ENCODE data around the gene EPM2A. TPM values are rescaled to one million over a fixed set of nuclear protein-coding genes. Genes with fewer than 3 reads are reported as not detected.

Gene EPM2A
- total RNA-seq, 1 experiment from 2014 or later, result 11.8 TPM

GRCh38 chr6:145673504-145673903 is 61.8 kb downstream of the EPM2A start:
- CTCF ChIA-PET, result no interaction called here
- Histone ChIP-seq H3K27ac (ENCODE audit: low read depth, low read length, poor library complexity, severe bottlenecking) (no peak overlapping the region), H3K36me3 (ENCODE audit: insufficient read depth, low read length, poor library complexity, severe bottlenecking) (no peaks in the 10 kb centered on the region), H3K4me3 (ENCODE audit: low read depth, low read length, poor library complexity, severe bottlenecking) (no peak overlapping the region), H3K27me3 (replicated peaks; ENCODE audit: insufficient read depth, low read depth, low read length, poor library complexity) (no peaks in the 10 kb centered on the region), H3K9me3 (ENCODE audit: low read depth, low read length, poor library complexity, severe bottlenecking) (no peaks in the 10 kb centered on the region), H3K4me1 (ENCODE audit: insufficient read depth, low read length, poor library complexity, severe bottlenecking) (peaks cover 12% of the 10 kb centered on the region)
- BruUV-seq (replicated peaks), result no TSS peak
- intact Hi-C loops (cut with micrococcal nuclease; ENCODE audit: unreplicated experiment), result no loop called here
- POLR2A ChIA-PET (ENCODE audit: low non-redundant PET), result no interaction called here
- TF ChIP-seq CTCF (conservative IDR thresholded peaks at IDR 0.05; ENCODE audit: low read depth, low read length), result no peak
- TF ChIP-seq EZH2 (IDR thresholded peaks at IDR 0.05; ENCODE audit: borderline replicate concordance, low read depth, low read length, poor library complexity, severe bottlenecking), result no peak
- DNase-seq (ENCODE audit: low spot score), result no peak

- no TSS peak for BruUV-seq (replicated peaks)
- DNase-seq (ENCODE audit: low spot score), result no peak
- POLR2A ChIA-PET (ENCODE audit: low non-redundant PET), result no interaction called here
- TF ChIP-seq EZH2 (IDR thresholded peaks at IDR 0.05; ENCODE audit: borderline replicate concordance, low read depth, low read length, poor library complexity, severe bottlenecking) (no peak), CTCF (conservative IDR thresholded peaks at IDR 0.05; ENCODE audit: low read depth, low read length) (no peak)
- Histone ChIP-seq H3K27ac (ENCODE audit: low read depth, low read length, poor library complexity, severe bottlenecking) (no peak overlapping the region), H3K9me3 (ENCODE audit: low read depth, low read length, poor library complexity, severe bottlenecking) (no peaks in the 10 kb centered on the region), H3K27me3 (replicated peaks; ENCODE audit: insufficient read depth, low read depth, low read length, poor library complexity) (no peaks in the 10 kb centered on the region), H3K36me3 (ENCODE audit: insufficient read depth, low read length, poor library complexity, severe bottlenecking) (no peaks in the 10 kb centered on the region), H3K4me1 (ENCODE audit: insufficient read depth, low read length, poor library complexity, severe bottlenecking) (peaks cover 12% of the 10 kb centered on the region), H3K4me3 (ENCODE audit: low read depth, low read length, poor library complexity, severe bottlenecking) (no peak overlapping the region)
- CTCF ChIA-PET, result no interaction called here
- intact Hi-C loops (cut with micrococcal nuclease; ENCODE audit: unreplicated experiment), result no loop called here
These were observed 65.0 kb downstream of the EPM2A start for GRCh38 chr6:145670311-145670710.

GRCh38 chr6:145669627-145670034 is 65.7 kb downstream of the EPM2A start:
- intact Hi-C loops (cut with micrococcal nuclease; ENCODE audit: unreplicated experiment), result no loop called here
- CTCF ChIA-PET, result no interaction called here
- Histone ChIP-seq H3K4me3 (ENCODE audit: low read depth, low read length, poor library complexity, severe bottlenecking) (no peak overlapping the region), H3K36me3 (ENCODE audit: insufficient read depth, low read length, poor library complexity, severe bottlenecking) (no peaks in the 10 kb centered on the region), H3K9me3 (ENCODE audit: low read depth, low read length, poor library complexity, severe bottlenecking) (no peaks in the 10 kb centered on the region), H3K27ac (ENCODE audit: low read depth, low read length, poor library complexity, severe bottlenecking) (no peak overlapping the region), H3K4me1 (ENCODE audit: insufficient read depth, low read length, poor library complexity, severe bottlenecking) (peaks cover 12% of the 10 kb centered on the region), H3K27me3 (replicated peaks; ENCODE audit: insufficient read depth, low read depth, low read length, poor library complexity) (no peaks in the 10 kb centered on the region)
- POLR2A ChIA-PET (ENCODE audit: low non-redundant PET), result no interaction called here
- BruUV-seq (replicated peaks), result no TSS peak
- TF ChIP-seq EZH2 (IDR thresholded peaks at IDR 0.05; ENCODE audit: borderline replicate concordance, low read depth, low read length, poor library complexity, severe bottlenecking) (no peak), CTCF (conservative IDR thresholded peaks at IDR 0.05; ENCODE audit: low read depth, low read length) (no peak)
- peak; percentile 61 for DNase-seq (ENCODE audit: low spot score)
